ENCODE data around the gene FEV.

DNA sequence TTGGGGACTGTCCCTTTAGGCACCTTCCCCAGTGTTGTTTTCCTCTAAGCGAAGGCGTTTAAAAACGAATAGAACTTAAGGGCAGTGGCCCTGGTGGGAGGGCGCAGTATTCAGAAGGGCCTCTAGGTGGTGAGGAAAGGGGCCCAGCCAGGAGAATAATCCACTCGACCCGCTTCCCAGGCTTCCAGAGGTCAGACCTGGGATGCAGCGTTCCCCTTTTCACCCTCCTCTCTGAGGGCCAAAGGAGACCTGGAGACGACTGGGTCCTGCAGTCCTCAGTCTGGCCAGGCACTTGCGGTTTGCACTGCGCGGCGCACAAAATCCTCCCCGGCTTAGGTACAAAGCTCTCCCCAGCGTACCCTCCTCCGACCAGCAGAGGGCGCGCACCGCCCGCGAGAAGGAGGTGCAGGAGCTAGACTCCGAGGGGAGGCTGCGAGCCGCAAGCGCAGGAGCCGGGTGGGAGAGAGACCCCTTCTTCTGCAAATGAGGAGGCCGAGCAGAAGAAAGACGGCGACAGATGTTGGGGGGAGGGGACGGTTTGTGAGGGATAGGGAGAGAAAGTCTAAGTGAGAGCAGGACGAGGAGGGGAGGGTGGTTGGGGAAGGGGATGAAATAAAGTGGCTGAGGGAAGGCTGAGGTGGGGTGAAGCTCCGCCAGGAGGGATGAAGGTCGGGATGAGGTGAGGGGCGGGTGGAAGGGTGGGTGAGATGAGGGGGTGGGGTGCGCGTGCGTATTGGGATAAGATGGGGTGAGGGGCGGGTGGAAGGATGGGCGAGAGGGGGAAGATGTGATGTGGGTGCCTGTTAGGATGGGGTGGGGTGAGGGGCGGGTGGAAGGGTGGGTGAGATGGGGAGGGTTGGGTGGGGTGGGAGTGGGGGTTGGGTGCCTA, 4.9 kb downstream of the FEV start:
- no peak for TF ChIP-seq POLR2A (IDR thresholded peaks at IDR 0.05; ENCODE audit: low read length)
- TF ChIP-seq GATA1 (IDR thresholded peaks at IDR 0.05; ENCODE audit: low read depth, low read length): no peak

Data from erythroblast (primary cell).